HG02981 (cell line): ENCODE measurements around the gene DNAH17.

ENCODE experiments used
- ATAC-seq: cut with Tn5 transposase; IDR thresholded peaks from one replicate; pipeline ENCODE4 v1.9.1; 2021; ENCODE audit warnings: mild to moderate bottlenecking, moderate library complexity; ENCODE audit not compliant: unreplicated experiment

DNAH17 gene

GRCh38 chr17:78378225-78379130, 198.7 kb downstream of the DNAH17 start, which contains the start of gene PGS1:
TSS of gene PGS1 (plus strand) at chr17:78378649. CDS start at chr17:78378666, 17 bp downstream.
- no peak for ATAC-seq

GRCh38 chr17:78377858-78378224, 199.4 kb downstream of the DNAH17 start:
- no peak for ATAC-seq

- no peak for ATAC-seq
Measured at GRCh38 chr17:78376161-78376560, 201.0 kb downstream of the DNAH17 start.

GRCh38 chr17:78375401-78376151, 201.6 kb downstream of the DNAH17 start:
- no peak for ATAC-seq

- no peak for ATAC-seq
Measured at GRCh38 chr17:78374631-78375274, 202.4 kb downstream of the DNAH17 start.

GRCh38 chr17:78374189-78374588, 203.0 kb downstream of the DNAH17 start:
- no peak for ATAC-seq
